GM21526 (cell line): ENCODE measurements around the gene VWA3B.
"Not testable (repeated sequence)": the region's sequence is repeated elsewhere in the genome, so short reads cannot be mapped to it uniquely, and the experiment has no call there.

Experiments used
- ATAC-seq: cut with Tn5 transposase; IDR thresholded peaks from one replicate; pipeline ENCODE4 v1.9.1; 2021; ENCODE audit warnings: moderate library complexity; ENCODE audit not compliant: unreplicated experiment, low FRiP score

VWA3B gene

GRCh38 chr2:98087447-98088020 is 567 bp downstream of the VWA3B start:
- peak; percentile 15 for ATAC-seq

DNA sequence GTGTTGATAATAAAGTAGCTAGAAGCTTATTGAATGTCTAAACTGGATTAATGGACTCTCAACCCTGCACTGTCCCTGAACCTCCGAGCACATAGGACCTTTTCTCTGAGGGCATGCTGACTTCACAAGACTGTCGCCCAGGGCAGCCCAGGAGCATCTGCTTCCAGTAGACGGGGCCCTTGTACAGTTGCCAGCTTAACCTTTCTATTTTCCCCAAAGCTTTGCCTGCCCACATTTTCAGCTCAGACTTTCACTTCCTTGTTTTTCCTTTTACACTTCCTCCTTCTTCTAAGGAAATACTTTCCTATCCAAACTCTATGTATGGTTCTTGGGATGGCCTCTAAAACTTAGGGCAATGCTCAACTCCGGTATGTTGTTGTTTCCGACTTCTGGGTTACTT is 1.3 kb downstream of the VWA3B start:
- ATAC-seq = no peak

GRCh38 chr2:98089941-98090340 is 3.0 kb downstream of the VWA3B start:
- no peak for ATAC-seq

GRCh38 chr2:98090951-98091350 is 4.0 kb downstream of the VWA3B start:
- no peak for ATAC-seq

DNA sequence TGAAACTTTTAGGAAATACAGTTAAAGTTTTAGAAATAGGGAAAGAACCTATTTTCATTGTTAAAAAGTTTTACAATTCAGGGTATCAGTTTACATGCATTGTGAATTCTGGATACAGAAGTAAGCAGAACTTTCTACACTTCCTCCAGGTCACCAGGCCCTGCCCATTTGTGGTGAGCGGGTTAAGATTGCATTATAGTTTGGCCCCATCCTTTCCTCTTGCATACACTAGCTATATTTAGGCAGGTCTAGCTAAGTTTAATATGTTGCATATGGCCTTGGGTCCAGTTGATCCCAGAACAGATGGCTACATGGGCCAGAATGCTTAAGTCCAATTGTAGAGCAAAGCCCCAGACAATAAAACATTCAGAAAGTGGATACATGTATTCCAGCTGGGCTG is 4.8 kb downstream of the VWA3B start:
- no peak for ATAC-seq

DNA sequence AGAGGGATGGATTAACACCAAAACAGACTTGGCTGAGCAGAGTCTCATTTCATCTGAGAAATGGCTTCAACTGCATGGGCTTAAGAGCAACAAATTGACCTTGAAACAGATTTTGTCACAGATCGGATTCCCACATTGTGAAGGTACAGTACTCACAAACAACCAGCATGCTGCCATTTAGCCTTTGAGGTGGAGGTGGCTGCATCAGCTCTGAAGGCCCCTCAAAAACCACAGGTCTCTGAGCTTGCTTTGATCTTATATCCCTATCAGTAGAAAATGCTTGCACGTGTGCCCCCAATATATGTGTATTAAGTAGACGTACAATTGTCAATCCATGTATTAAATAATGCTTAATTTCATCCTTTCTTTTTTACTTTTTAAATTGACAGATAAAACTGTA is 6.2 kb downstream of the VWA3B start:
- ATAC-seq = no peak

GRCh38 chr2:98093611-98094010 is 6.6 kb downstream of the VWA3B start:
- ATAC-seq = no peak

- no peak for ATAC-seq
These were observed 13.2 kb downstream of the VWA3B start for GRCh38 chr2:98099939-98100743.

DNA sequence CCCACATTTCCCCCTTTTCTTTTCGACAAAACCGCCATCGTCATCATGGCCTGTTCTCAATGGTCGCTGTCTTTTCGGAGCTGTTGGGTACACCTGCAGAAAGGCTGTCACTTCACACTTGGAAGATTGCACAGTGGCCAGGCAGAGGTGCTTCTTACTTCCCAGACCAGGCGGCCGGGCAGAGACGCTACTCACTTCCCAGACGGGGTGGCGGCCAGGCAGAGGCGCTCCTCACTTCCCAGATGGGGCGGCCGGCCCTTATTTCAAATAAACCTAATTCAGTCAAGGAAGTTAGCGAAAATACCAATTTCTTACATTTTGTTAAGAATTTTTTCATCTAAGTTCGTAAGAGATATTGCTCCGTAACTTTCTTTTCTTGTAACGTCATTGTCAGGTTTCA is 15.3 kb downstream of the VWA3B start:
- ATAC-seq = not testable (repeated sequence)

DNA sequence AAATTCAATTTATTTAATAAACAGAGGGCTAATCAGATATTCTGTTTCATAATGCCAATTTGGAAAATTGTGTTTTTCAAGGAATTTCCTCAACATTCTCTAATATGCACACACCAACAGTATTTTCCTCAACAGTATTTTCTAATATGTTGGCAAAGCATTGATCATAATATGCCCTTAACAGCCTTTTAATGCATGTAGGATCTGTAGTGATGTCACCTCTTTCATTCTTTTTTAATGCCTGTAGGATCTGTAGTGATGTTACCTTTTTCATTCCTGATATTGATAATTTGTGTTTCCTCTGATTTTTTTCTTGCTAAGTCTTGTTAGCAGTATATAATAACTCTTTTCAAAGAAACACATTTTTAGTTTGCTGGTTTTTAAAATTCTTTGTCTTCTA is 15.9 kb downstream of the VWA3B start:
- no peak for ATAC-seq

DNA sequence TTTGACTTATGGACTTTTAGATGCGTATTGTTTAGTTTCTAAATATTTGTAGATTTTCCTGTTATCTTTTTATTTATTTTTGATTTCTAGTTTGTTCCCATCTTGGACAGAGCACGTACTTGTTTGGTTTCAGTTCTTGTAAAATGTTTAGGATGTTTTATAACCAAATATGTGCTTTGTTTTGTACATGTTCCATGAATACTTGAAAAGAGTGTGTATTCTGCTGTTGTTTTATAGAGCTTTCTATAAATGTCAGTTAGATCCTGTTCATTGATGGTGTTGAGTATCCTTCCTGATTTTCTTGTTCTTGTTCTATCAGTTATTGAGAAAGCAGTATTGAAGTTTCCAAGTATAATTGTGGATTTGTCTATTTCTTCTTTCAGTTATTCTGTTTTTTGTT is 21.1 kb downstream of the VWA3B start:
- ATAC-seq = no peak

GRCh38 chr2:98110741-98111140 is 23.8 kb downstream of the VWA3B start:
- ATAC-seq = no peak

DNA sequence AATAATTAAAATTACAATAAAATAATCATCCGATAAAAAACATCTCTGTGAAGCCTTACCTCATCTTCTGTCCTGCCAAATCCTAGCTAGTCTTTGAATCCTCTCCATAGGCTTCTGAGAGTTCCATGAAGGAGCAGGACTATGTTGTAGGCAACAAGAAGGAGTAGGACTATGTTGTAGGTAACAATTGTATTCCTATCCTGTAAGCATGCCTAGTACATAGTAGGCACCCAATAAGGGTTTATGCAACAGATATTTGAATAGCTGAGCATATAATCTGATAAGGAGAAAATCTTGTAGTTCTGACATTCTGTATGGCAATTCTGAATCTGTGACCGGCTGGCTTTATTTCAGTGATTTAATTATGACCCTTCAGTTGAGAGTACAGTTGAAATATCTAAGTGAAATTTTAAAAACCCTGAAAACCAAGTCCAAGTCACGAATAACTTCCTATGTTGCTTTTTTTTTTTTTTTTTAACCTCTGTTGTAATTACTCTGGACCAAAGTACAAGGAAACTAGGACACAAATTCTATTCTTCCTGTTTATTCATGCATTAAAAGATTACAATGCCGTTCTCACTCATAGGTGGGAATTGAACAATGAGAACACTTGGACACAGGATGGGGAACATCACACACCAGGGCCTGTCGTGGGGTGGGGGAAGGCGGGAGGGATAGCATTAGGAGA is 27.8 kb downstream of the VWA3B start:
- ATAC-seq = no peak

GRCh38 chr2:98118161-98118560 is 31.2 kb downstream of the VWA3B start:
- no peak for ATAC-seq

DNA sequence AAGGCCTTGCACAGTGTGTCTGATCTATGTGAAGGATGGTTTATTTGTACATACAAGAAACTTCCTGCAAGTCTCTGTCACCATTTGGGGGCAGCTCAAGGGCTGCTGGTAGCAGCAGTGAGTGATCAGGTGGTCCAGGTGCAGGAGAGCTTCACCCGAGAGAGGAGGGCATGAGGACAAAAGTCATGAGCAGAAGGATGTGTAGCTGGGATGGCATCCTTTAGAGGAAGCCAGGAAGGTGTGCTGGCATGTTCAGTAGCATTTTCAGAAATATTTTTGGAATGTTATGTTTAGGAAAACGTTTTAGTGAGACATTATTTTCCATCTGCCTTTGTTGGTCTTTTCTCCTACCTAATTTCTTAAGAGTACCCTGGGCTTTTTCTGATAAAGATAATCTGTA is 31.9 kb downstream of the VWA3B start:
- no peak for ATAC-seq

DNA sequence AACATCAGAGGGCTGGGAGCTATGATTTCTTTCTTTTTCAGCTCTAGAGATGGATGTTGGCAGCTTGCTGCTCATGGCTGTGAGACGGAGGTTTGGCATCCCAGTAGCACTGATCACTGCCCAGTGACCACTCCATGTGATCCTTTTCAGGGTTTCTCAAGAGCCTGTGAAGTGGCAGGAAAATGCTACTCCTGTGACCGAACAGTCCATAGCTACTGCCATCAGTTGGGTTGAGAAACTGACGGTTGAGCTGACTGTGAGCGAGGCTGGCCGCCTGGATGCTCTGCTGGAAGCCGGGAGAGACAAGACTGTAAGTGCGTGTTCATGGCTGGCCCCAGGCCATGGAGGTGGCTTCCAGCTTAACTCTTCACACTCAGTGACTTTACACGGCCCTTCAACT is 34.2 kb downstream of the VWA3B start:
- no peak for ATAC-seq

DNA sequence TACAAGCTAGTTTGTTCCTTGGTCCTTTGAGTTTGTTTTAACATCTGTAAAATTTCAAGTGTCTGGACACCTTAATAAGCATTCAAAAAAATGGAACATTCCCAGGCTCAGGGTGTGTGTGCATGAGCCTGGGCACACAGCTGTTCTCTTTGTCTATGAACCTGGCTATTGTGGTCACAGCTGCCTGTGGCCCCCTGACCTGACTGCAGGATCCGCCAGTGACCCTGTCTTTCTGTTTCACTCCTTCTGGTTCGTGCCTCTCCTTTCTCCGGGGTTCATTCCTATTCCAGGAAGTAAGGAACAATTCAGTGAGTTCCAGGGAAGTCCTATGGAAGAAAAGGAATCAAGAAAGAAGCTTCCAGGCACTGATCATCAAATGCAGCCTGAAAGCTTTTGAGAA is 35.6 kb downstream of the VWA3B start:
- no peak for ATAC-seq

GRCh38 chr2:98123286-98123685 is 36.3 kb downstream of the VWA3B start:
- no peak for ATAC-seq

- ATAC-seq = no peak
These were observed 39.1 kb downstream of the VWA3B start for GRCh38 chr2:98126061-98126460.

GRCh38 chr2:98127229-98127989 is 40.4 kb downstream of the VWA3B start:
- ATAC-seq = no peak

DNA sequence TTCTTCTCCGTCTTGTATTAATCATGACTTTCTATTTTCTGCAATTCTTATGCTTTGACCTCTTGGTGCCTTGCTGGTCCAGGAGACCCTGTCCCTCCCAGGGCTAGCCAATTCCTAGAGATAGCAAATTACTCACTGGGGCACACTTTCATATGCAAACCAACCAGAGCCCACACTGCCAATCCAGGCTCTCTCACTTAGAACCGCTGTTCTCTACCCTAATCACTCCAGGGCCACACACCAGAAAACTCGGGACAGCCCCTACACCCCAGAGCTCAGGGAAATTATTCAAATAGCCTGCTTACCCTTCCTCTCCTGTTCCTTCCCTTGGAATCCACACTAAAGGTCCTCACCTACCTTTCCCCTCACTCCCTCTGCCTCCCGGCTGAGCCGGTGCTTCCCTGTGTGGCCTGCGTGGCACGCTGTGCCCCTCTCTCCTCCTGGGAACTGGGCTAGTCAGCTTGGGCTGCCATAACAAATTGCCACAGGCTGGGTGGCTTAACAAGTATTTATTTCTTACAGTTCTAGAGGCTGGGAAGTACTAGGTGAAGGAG is 41.7 kb downstream of the VWA3B start:
- no peak for ATAC-seq
